K562 (cell line): ENCODE measurements around the gene TMEM60. TPM values are rescaled to one million over a fixed set of nuclear protein-coding genes. Genes with fewer than 3 reads are reported as not detected.

Experiments
- HNRNPUL1 ChIP-seq: fragments of 200-400 bp; formaldehyde crosslinking; IDR thresholded peaks from 2 replicates; pipeline ENCODE4 v1.6.1; 2017; ENCODE audit warnings: low read length
- LARP7 ChIP-seq: fragments of 450-650 bp; IDR thresholded peaks from 2 replicates; pipeline ENCODE4 v1.6.1; 2016
- MAZ ChIP-seq, 2 experiments: fragments of 450-650 bp in 1 of 2; sonication (generic) in 1 of 2; formaldehyde crosslinking; IDR thresholded peaks in 1 of 2; conservative IDR thresholded peaks in 1 of 2; 2 replicates each; pipeline versions ENCODE4 v1.4.0 to v1.5.0; 2020; ENCODE audit warnings: mild to moderate bottlenecking in 1 of 2, missing genetic modification reagents in 1 of 2
- MIER1 ChIP-seq: fragments of 450-650 bp; IDR thresholded peaks from 2 replicates; pipeline ENCODE4 v1.6.1; 2016; ENCODE audit warnings: antibody characterized with exemption, mild to moderate bottlenecking, low read depth
- RAD51 ChIP-seq: fragments of 450-650 bp; IDR thresholded peaks from 2 replicates; pipeline ENCODE4 v1.7.1; 2016; ENCODE audit warnings: low read depth, mild to moderate bottlenecking, borderline replicate concordance
- polyA plus RNA-seq, 8 experiments: library from polyadenylated mRNA; depleted of rRNA in 4 of 8; stranded (reverse) in 5 of 8; unstranded in 3 of 8; fragments of >200 nt; fragmentation: Nextera tagmentation in 2 of 8; fragmentation: Illumina TruSeq in 1 of 8; extraction: Ambion mirVana in 2 of 8; extraction: Trizol in 1 of 8; gene quantifications; 2 replicates each; pipeline versions ENCODE4 v1.2.1 to v1.2.3, GENCODE V29; 2011 to 2014; ENCODE audit warnings: inconsistent platforms in 1 of 8, missing spikeins in 1 of 8
- total RNA-seq, 7 experiments: library from RNA; depleted of rRNA in 6 of 7; stranded (reverse); fragments of >200 nt in 6 of 7; fragmentation: Illumina TruSeq in 2 of 7; extraction: Trizol in 2 of 7; gene quantifications; 2 replicates each; pipeline versions ENCODE4 v1.2.1 to v1.2.3, GENCODE V29; 2011 to 2021; ENCODE audit warnings: low replicate concordance in 1 of 7
- TF ChIP-seq, protein P1 (sequence below): fragments of 250-450 bp; sonication (Bioruptor Pico); IDR thresholded peaks from 2 replicates; pipeline ENCODE4 v1.4.0; 2020
- TF ChIP-seq, protein P2 (sequence below), 2 experiments: fragments of 450-650 bp; formaldehyde crosslinking in 1 of 2; IDR thresholded peaks; 2 replicates each; pipeline versions ENCODE4 v1.4.0 to v1.6.1; 2014 to 2020; ENCODE audit warnings: mild to moderate bottlenecking in 2 of 2, borderline replicate concordance in 1 of 2, low read depth in 1 of 2

The TMEM60 gene
- total and polyA plus RNA-seq, 9 of the 15 experiments (the other 6 are each of a cell fraction or from before 2014, with no cell fraction given): 12.5 to 140 (median 38.4) TPM

DNA sequence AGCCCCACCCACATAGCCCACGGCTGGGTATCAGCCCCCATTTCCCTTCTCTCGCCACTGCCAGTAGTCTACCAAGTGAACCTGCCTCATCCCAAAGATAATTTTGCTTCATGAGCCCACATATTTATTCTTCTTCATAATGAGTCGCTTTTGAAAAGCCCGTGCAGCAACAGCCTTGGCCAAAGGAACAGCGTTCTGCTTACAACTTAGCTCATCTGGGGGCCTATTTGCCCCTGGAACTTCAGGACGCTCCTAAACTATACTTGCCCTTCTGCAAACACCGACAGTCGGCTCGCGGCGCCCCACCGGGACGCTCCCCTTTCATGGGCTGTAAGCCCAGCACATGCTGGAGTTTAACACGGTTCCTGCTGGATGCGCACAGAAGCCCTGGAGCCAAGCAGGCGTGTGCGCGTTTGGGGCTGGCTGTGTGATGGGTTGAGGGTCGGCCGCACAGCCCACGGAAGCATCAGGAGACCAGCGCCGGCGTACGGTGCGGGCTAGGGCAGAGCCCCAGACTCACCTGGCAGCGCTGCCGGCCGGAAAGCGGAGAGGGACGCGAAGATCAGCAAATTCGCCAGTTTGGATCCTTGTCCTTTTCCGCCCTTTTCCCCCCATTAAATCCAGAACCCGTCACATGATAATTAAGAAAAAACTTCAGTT, 370 bp downstream of the TMEM60 start (continued):
- TF ChIP-seq, protein P1, sequence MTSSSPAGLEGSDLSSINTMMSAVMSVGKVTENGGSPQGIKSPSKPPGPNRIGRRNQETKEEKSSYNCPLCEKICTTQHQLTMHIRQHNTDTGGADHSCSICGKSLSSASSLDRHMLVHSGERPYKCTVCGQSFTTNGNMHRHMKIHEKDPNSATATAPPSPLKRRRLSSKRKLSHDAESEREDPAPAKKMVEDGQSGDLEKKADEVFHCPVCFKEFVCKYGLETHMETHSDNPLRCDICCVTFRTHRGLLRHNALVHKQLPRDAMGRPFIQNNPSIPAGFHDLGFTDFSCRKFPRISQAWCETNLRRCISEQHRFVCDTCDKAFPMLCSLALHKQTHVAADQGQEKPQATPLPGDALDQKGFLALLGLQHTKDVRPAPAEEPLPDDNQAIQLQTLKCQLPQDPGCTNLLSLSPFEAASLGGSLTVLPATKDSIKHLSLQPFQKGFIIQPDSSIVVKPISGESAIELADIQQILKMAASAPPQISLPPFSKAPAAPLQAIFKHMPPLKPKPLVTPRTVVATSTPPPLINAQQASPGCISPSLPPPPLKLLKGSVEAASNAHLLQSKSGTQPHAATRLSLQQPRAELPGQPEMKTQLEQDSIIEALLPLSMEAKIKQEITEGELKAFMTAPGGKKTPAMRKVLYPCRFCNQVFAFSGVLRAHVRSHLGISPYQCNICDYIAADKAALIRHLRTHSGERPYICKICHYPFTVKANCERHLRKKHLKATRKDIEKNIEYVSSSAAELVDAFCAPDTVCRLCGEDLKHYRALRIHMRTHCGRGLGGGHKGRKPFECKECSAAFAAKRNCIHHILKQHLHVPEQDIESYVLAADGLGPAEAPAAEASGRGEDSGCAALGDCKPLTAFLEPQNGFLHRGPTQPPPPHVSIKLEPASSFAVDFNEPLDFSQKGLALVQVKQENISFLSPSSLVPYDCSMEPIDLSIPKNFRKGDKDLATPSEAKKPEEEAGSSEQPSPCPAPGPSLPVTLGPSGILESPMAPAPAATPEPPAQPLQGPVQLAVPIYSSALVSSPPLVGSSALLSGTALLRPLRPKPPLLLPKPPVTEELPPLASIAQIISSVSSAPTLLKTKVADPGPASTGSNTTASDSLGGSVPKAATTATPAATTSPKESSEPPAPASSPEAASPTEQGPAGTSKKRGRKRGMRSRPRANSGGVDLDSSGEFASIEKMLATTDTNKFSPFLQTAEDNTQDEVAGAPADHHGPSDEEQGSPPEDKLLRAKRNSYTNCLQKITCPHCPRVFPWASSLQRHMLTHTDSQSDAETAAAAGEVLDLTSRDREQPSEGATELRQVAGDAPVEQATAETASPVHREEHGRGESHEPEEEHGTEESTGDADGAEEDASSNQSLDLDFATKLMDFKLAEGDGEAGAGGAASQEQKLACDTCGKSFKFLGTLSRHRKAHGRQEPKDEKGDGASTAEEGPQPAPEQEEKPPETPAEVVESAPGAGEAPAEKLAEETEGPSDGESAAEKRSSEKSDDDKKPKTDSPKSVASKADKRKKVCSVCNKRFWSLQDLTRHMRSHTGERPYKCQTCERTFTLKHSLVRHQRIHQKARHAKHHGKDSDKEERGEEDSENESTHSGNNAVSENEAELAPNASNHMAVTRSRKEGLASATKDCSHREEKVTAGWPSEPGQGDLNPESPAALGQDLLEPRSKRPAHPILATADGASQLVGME (CRISPR knock-in tag): peak; percentile 81; the same call in 1 of the 2 replicates
- TF ChIP-seq HNRNPUL1: no peak
- TF ChIP-seq, protein P2, sequence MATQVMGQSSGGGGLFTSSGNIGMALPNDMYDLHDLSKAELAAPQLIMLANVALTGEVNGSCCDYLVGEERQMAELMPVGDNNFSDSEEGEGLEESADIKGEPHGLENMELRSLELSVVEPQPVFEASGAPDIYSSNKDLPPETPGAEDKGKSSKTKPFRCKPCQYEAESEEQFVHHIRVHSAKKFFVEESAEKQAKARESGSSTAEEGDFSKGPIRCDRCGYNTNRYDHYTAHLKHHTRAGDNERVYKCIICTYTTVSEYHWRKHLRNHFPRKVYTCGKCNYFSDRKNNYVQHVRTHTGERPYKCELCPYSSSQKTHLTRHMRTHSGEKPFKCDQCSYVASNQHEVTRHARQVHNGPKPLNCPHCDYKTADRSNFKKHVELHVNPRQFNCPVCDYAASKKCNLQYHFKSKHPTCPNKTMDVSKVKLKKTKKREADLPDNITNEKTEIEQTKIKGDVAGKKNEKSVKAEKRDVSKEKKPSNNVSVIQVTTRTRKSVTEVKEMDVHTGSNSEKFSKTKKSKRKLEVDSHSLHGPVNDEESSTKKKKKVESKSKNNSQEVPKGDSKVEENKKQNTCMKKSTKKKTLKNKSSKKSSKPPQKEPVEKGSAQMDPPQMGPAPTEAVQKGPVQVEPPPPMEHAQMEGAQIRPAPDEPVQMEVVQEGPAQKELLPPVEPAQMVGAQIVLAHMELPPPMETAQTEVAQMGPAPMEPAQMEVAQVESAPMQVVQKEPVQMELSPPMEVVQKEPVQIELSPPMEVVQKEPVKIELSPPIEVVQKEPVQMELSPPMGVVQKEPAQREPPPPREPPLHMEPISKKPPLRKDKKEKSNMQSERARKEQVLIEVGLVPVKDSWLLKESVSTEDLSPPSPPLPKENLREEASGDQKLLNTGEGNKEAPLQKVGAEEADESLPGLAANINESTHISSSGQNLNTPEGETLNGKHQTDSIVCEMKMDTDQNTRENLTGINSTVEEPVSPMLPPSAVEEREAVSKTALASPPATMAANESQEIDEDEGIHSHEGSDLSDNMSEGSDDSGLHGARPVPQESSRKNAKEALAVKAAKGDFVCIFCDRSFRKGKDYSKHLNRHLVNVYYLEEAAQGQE (IDR thresholded peaks at IDR 0.05; ENCODE audit: borderline replicate concordance): peak; percentile 24; the same call in 1 of the 2 replicates
- TF ChIP-seq, protein P2 (CRISPR knock-in tag; IDR thresholded peaks at IDR 0.05; ENCODE audit: low read depth): peak; percentile 70; the same call in 1 of the 2 replicates
- TF ChIP-seq MIER1: 0 out of 2 replicates have a peak, but pooled peaks have one; percentile 18
- TF ChIP-seq LARP7: no peak
- TF ChIP-seq RAD51: peak; percentile 61; the same call in 1 of the 2 replicates
- peak in 1 of 2 experiments; percentile 9; a peak in 1 of 4 replicates for TF ChIP-seq MAZ (CRISPR knock-in tag; conservative IDR thresholded peaks at IDR 0.05 in 1 of 2, IDR thresholded peaks at IDR 0.05 in 1 of 2)
